WTC11 (cell line): Measurements from ENCODE around the gene KRT34. TPM values are rescaled to one million over a fixed set of nuclear protein-coding genes. Genes with fewer than 3 reads are reported as not detected.

Experiments used
- ATAC-seq: fragments of 200-7000 bp; cut with Tn5 transposase; 2 replicates; pipeline ENCODE4 v1.10.0; 2021; ENCODE audit warnings: mild to moderate bottlenecking, moderate library complexity
- CTCF ChIA-PET: fragments of 300-600 bp; sonication (Branson Sonifier 250); formaldehyde crosslinking; loops from one replicate; lab custom pipeline; 2021; ENCODE audit warnings: antibody characterized with exemption; lab: Charles Lee
- POLR2A ChIA-PET: fragments of 350-600 bp; sonication (Branson Sonifier 250); formaldehyde crosslinking; loops from one replicate; lab custom pipeline; 2021; ENCODE audit warnings: antibody characterized with exemption; lab: Charles Lee
- DNase-seq: peaks from one replicate; pipeline ENCODE4 v3.0.0; 2021; ENCODE audit warnings: low spot score
- H3K27ac Mint-ChIP-seq: 2 replicates; pipeline ENCODE4 v1.8.0; 2021; ENCODE audit warnings: mixed read lengths
- H3K27me3 Mint-ChIP-seq: 2 replicates; pipeline ENCODE4 v1.8.0; 2021; ENCODE audit warnings: low read depth, mild to moderate bottlenecking, moderate library complexity, mixed read lengths
- H3K36me3 Mint-ChIP-seq: 2 replicates; pipeline ENCODE4 v1.8.0; 2021; ENCODE audit warnings: mixed read lengths
- H3K4me1 Mint-ChIP-seq: 2 replicates; pipeline ENCODE4 v1.8.0; 2022; ENCODE audit warnings: mixed read lengths
- H3K4me3 Mint-ChIP-seq: 2 replicates; pipeline ENCODE4 v1.8.0; 2021; ENCODE audit warnings: mild to moderate bottlenecking, moderate library complexity, mixed read lengths
- H3K9me3 Mint-ChIP-seq: 2 replicates; pipeline ENCODE4 v1.8.0; 2021; ENCODE audit warnings: mixed read lengths
- CREB1 ChIP-seq: sonication (generic); formaldehyde crosslinking; IDR thresholded peaks from 2 replicates; pipeline ENCODE4 v1.8.0; 2023; ENCODE audit warnings: mild to moderate bottlenecking, missing genetic modification reagents
- ELF4 ChIP-seq: sonication (generic); formaldehyde crosslinking; IDR thresholded peaks from 2 replicates; pipeline ENCODE4 v1.8.1; 2022; ENCODE audit warnings: low read depth, mild to moderate bottlenecking, moderate library complexity, missing genetic modification reagents
- EMX1 ChIP-seq: fragments of 250-450 bp; sonication (Bioruptor Pico); IDR thresholded peaks from 2 replicates; pipeline ENCODE4 v1.8.0; 2021; ENCODE audit warnings: mild to moderate bottlenecking
- FOXJ3 ChIP-seq: sonication (generic); formaldehyde crosslinking; IDR thresholded peaks from 2 replicates; pipeline ENCODE4 v1.9.0; 2021; ENCODE audit warnings: missing genetic modification reagents, mild to moderate bottlenecking, borderline replicate concordance
- FOXP1 ChIP-seq: sonication (generic); formaldehyde crosslinking; IDR thresholded peaks from 2 replicates; pipeline ENCODE4 v1.8.0; 2022; ENCODE audit warnings: missing genetic modification reagents, mild to moderate bottlenecking, moderate library complexity, borderline replicate concordance
- GTF2I ChIP-seq: fragments of 250-450 bp; sonication (Bioruptor Pico); conservative IDR thresholded peaks from 2 replicates; pipeline ENCODE4 v1.4.0; 2021; ENCODE audit warnings: mild to moderate bottlenecking
- JUN ChIP-seq: sonication (generic); formaldehyde crosslinking; IDR thresholded peaks from 2 replicates; pipeline ENCODE4 v1.8.0; 2023; ENCODE audit warnings: mild to moderate bottlenecking, missing genetic modification reagents
- OVOL2 ChIP-seq: fragments of 250-450 bp; sonication (Bioruptor Pico); IDR thresholded peaks from 2 replicates; pipeline ENCODE4 v1.9.0; 2021; ENCODE audit warnings: mild to moderate bottlenecking, borderline replicate concordance
- PRRX2 ChIP-seq: fragments of 250-450 bp; sonication (Bioruptor Pico); IDR thresholded peaks from 2 replicates; pipeline ENCODE4 v1.8.0; 2021; ENCODE audit warnings: mild to moderate bottlenecking
- RORB ChIP-seq: fragments of 250-450 bp; sonication (Bioruptor Pico); IDR thresholded peaks from 2 replicates; pipeline ENCODE4 v1.9.0; 2021; ENCODE audit warnings: mild to moderate bottlenecking
- USF2 ChIP-seq: sonication (generic); formaldehyde crosslinking; IDR thresholded peaks from 2 replicates; pipeline ENCODE4 v1.8.1; 2023; ENCODE audit warnings: mild to moderate bottlenecking, missing genetic modification reagents, moderate library complexity
- ZNF317 ChIP-seq: sonication (generic); formaldehyde crosslinking; IDR thresholded peaks from 2 replicates; pipeline ENCODE4 v1.8.1; 2023; ENCODE audit warnings: low read depth, mild to moderate bottlenecking, moderate library complexity, missing genetic modification reagents, borderline replicate concordance
- ZNF396 ChIP-seq: fragments of 250-450 bp; sonication (Bioruptor Pico); IDR thresholded peaks from 2 replicates; pipeline ENCODE4 v1.8.0; 2021; ENCODE audit warnings: mild to moderate bottlenecking, moderate library complexity, borderline replicate concordance
- ZNF532 ChIP-seq: fragments of 250-450 bp; sonication (Bioruptor Pico); IDR thresholded peaks from 2 replicates; pipeline ENCODE4 v1.9.0; 2021; ENCODE audit warnings: mild to moderate bottlenecking, borderline replicate concordance
- total RNA-seq: library from RNA; stranded (reverse); gene quantifications from 3 replicates; pipeline ENCODE4 v1.2.3, GENCODE V29; 2021
- TF ChIP-seq, protein P1 (sequence below): sonication (generic); formaldehyde crosslinking; IDR thresholded peaks from 2 replicates; pipeline ENCODE4 v1.8.1; 2023; ENCODE audit warnings: mild to moderate bottlenecking, missing genetic modification reagents
- TF ChIP-seq, protein P2 (sequence below): sonication (generic); formaldehyde crosslinking; IDR thresholded peaks from 2 replicates; pipeline ENCODE4 v1.8.0; 2023; ENCODE audit warnings: mild to moderate bottlenecking, missing genetic modification reagents
- TF ChIP-seq, protein P3 (sequence below): sonication (generic); formaldehyde crosslinking; IDR thresholded peaks from 2 replicates; pipeline ENCODE4 v1.8.0; 2023; ENCODE audit warnings: missing genetic modification reagents
- TF ChIP-seq, protein P4 (sequence below): sonication (generic); formaldehyde crosslinking; IDR thresholded peaks from 2 replicates; pipeline ENCODE4 v1.8.0; 2022; ENCODE audit warnings: missing genetic modification reagents
- TF ChIP-seq, protein P5 (sequence below): fragments of 250-450 bp; sonication (Bioruptor Pico); IDR thresholded peaks from 2 replicates; pipeline ENCODE4 v2.1.2; 2022; ENCODE audit warnings: mild to moderate bottlenecking, moderate library complexity

KRT34 gene
- total RNA-seq, 1 experiment from 2014 or later, result not detected

- no peak overlapping the region for H3K27ac Mint-ChIP-seq
- DNase-seq (no peak), ATAC-seq (no peak)
- TF ChIP-seq, protein P1, sequence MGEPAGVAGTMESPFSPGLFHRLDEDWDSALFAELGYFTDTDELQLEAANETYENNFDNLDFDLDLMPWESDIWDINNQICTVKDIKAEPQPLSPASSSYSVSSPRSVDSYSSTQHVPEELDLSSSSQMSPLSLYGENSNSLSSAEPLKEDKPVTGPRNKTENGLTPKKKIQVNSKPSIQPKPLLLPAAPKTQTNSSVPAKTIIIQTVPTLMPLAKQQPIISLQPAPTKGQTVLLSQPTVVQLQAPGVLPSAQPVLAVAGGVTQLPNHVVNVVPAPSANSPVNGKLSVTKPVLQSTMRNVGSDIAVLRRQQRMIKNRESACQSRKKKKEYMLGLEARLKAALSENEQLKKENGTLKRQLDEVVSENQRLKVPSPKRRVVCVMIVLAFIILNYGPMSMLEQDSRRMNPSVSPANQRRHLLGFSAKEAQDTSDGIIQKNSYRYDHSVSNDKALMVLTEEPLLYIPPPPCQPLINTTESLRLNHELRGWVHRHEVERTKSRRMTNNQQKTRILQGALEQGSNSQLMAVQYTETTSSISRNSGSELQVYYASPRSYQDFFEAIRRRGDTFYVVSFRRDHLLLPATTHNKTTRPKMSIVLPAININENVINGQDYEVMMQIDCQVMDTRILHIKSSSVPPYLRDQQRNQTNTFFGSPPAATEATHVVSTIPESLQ (CRISPR knock-in tag), result no peak
- TF ChIP-seq, protein P2, sequence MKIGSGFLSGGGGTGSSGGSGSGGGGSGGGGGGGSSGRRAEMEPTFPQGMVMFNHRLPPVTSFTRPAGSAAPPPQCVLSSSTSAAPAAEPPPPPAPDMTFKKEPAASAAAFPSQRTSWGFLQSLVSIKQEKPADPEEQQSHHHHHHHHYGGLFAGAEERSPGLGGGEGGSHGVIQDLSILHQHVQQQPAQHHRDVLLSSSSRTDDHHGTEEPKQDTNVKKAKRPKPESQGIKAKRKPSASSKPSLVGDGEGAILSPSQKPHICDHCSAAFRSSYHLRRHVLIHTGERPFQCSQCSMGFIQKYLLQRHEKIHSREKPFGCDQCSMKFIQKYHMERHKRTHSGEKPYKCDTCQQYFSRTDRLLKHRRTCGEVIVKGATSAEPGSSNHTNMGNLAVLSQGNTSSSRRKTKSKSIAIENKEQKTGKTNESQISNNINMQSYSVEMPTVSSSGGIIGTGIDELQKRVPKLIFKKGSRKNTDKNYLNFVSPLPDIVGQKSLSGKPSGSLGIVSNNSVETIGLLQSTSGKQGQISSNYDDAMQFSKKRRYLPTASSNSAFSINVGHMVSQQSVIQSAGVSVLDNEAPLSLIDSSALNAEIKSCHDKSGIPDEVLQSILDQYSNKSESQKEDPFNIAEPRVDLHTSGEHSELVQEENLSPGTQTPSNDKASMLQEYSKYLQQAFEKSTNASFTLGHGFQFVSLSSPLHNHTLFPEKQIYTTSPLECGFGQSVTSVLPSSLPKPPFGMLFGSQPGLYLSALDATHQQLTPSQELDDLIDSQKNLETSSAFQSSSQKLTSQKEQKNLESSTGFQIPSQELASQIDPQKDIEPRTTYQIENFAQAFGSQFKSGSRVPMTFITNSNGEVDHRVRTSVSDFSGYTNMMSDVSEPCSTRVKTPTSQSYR (CRISPR knock-in tag), result no peak
- no peak for TF ChIP-seq ZNF396 (CRISPR knock-in tag)
- TF ChIP-seq EMX1 (CRISPR knock-in tag), result no peak
- no peak for TF ChIP-seq ZNF317
- TF ChIP-seq, protein P3, sequence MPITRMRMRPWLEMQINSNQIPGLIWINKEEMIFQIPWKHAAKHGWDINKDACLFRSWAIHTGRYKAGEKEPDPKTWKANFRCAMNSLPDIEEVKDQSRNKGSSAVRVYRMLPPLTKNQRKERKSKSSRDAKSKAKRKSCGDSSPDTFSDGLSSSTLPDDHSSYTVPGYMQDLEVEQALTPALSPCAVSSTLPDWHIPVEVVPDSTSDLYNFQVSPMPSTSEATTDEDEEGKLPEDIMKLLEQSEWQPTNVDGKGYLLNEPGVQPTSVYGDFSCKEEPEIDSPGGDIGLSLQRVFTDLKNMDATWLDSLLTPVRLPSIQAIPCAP, result no peak
- TF ChIP-seq ZNF532, result no peak
- TF ChIP-seq, protein P4, sequence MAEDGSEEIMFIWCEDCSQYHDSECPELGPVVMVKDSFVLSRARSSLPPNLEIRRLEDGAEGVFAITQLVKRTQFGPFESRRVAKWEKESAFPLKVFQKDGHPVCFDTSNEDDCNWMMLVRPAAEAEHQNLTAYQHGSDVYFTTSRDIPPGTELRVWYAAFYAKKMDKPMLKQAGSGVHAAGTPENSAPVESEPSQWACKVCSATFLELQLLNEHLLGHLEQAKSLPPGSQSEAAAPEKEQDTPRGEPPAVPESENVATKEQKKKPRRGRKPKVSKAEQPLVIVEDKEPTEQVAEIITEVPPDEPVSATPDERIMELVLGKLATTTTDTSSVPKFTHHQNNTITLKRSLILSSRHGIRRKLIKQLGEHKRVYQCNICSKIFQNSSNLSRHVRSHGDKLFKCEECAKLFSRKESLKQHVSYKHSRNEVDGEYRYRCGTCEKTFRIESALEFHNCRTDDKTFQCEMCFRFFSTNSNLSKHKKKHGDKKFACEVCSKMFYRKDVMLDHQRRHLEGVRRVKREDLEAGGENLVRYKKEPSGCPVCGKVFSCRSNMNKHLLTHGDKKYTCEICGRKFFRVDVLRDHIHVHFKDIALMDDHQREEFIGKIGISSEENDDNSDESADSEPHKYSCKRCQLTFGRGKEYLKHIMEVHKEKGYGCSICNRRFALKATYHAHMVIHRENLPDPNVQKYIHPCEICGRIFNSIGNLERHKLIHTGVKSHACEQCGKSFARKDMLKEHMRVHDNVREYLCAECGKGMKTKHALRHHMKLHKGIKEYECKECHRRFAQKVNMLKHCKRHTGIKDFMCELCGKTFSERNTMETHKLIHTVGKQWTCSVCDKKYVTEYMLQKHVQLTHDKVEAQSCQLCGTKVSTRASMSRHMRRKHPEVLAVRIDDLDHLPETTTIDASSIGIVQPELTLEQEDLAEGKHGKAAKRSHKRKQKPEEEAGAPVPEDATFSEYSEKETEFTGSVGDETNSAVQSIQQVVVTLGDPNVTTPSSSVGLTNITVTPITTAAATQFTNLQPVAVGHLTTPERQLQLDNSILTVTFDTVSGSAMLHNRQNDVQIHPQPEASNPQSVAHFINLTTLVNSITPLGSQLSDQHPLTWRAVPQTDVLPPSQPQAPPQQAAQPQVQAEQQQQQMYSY (CRISPR knock-in tag), result no peak
- no peak for TF ChIP-seq OVOL2 (CRISPR knock-in tag)
- TF ChIP-seq FOXJ3, result no peak
- no peak for TF ChIP-seq GTF2I (CRISPR knock-in tag)
- no peak for TF ChIP-seq PRRX2 (CRISPR knock-in tag)
- peaks cover 6% of the 10 kb centered on the region for H3K36me3 Mint-ChIP-seq
- POLR2A ChIA-PET, result no interaction called here
- CTCF ChIA-PET, result no interaction called here
- H3K4me3 Mint-ChIP-seq, result no peak overlapping the region
- peaks cover 22% of the 10 kb centered on the region for H3K9me3 Mint-ChIP-seq
- peaks cover 6% of the 10 kb centered on the region for H3K27me3 Mint-ChIP-seq
- no peaks in the 10 kb centered on the region for H3K4me1 Mint-ChIP-seq
These were observed 1.6 kb upstream of the KRT34 start for GRCh38 chr17:41383690-41384089.

DNA sequence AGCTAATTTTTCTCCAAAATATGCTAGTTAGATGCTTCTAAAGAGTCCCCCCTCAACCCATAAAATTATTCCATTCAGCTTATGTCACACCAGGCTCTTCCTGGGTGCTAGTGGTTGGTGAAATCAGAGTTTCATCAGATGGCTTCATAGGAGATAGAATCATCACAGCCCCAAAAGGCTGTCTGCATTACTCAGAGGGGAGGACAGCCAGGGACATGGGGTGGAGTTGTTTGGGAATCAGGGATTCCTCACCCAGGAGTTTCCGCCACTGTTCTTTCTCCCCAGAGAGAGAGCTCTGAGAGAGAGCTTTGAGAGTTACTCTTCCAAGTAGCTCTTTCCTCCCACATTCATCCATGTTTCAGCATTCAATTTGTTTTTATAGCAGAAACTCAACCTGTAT is 288 bp upstream of the KRT34 start:
- ChIA-PET POLR2A (no interaction called here), CTCF (interaction anchor here (1.4 kb wide), 1 partner anchor 167 kb away, joined by 5 read pairs; no protein-coding TSS in a partner anchor)
- Mint-ChIP-seq H3K4me1 (peaks cover 7% of the 10 kb centered on the region), H3K4me3 (no peak overlapping the region), H3K27me3 (peaks cover 8% of the 10 kb centered on the region), H3K9me3 (peaks cover 28% of the 10 kb centered on the region), H3K27ac (no peak overlapping the region), H3K36me3 (peaks cover 8% of the 10 kb centered on the region)
- no peak for ATAC-seq
- no peak for DNase-seq
- TF ChIP-seq, protein P5, sequence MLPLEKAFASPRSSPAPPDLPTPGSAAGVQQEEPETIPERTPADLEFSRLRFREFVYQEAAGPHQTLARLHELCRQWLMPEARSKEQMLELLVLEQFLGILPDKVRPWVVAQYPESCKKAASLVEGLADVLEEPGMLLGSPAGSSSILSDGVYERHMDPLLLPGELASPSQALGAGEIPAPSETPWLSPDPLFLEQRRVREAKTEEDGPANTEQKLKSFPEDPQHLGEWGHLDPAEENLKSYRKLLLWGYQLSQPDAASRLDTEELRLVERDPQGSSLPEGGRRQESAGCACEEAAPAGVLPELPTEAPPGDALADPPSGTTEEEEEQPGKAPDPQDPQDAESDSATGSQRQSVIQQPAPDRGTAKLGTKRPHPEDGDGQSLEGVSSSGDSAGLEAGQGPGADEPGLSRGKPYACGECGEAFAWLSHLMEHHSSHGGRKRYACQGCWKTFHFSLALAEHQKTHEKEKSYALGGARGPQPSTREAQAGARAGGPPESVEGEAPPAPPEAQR (CRISPR knock-in tag), result no peak
- TF ChIP-seq ELF4 (CRISPR knock-in tag) (no peak), CREB1 (CRISPR knock-in tag) (no peak), FOXP1 (no peak), RORB (CRISPR knock-in tag) (no peak), JUN (no peak), USF2 (CRISPR knock-in tag) (no peak)
